Esophagus muscularis mucosa (tissue), 4 donors: ENCODE data around the gene FSCN2. TPM values are rescaled to one million over a fixed set of nuclear protein-coding genes. Genes with fewer than 3 reads are reported as not detected.

Experiments
- DNase-seq: peaks from one replicate; pipeline ENCODE4 v3.0.0-alpha.2; 2017; ENCODE audit errors: extremely low spot score
- H3K27ac ChIP-seq, 4 donors: fragments of 200-600 bp; sonication (generic); replicated peaks in 1 of 4; 1 replicate in 3 of 4; 2 replicates in 1 of 4; pipeline ENCODE4 v1.5.1; 2016 to 2019; ENCODE audit warnings: mild to moderate bottlenecking in 1 of 4
- H3K27me3 ChIP-seq, 4 donors: fragments of 200-600 bp; sonication (generic); one replicate each; pipeline versions ENCODE4 v1.5.1 to v1.6.0; 2016 to 2019
- H3K36me3 ChIP-seq, 4 donors: fragments of 200-600 bp; sonication (generic); one replicate each; pipeline ENCODE4 v1.5.1; 2016 to 2019
- H3K4me1 ChIP-seq, 4 donors: fragments of 200-600 bp; sonication (generic); one replicate each; pipeline ENCODE4 v1.5.1; 2016 to 2019
- H3K4me3 ChIP-seq, 4 donors: fragments of 200-600 bp; sonication (generic); 1 replicate in 2 of 4; 2 replicates in 2 of 4; pipeline ENCODE4 v1.5.1; 2016 to 2019; ENCODE audit warnings: mild to moderate bottlenecking in 4 of 4, moderate library complexity in 1 of 4
- H3K9me3 ChIP-seq, 4 donors: fragments of 200-600 bp; sonication (generic); 1 replicate in 3 of 4; 2 replicates in 1 of 4; pipeline ENCODE4 v1.5.1; 2016 to 2019
- EP300 ChIP-seq: sonication (generic); formaldehyde crosslinking; IDR thresholded peaks from one replicate; pipeline ENCODE4 v1.6.1; 2017; ENCODE audit warnings: antibody characterized with exemption
- POLR2A ChIP-seq: fragments of 450-650 bp; IDR thresholded peaks from one replicate; pipeline ENCODE4 v1.6.1; 2017; ENCODE audit warnings: antibody characterized with exemption, moderate library complexity, mild to moderate bottlenecking, low read depth
- POLR2AphosphoS5 ChIP-seq, 2 donors: sonication (generic); formaldehyde crosslinking; IDR thresholded peaks; one replicate each; pipeline ENCODE4 v1.6.1; 2017; ENCODE audit warnings: antibody characterized with exemption in 2 of 2
- WGBS: methylation state at CpG from one replicate; pipeline ENCODE4 v1.1.5; 2018; 5-methylcytosine and 5-hydroxymethylcytosine counted together
- intact Hi-C: fragments of 100-400 bp; cut with DNase I; formaldehyde crosslinking; loops from one replicate; pipeline ENCODE4 v1.15.1; 2023
- total RNA-seq, 4 donors: library from RNA; depleted of rRNA; stranded (reverse); fragments of >200 nt; gene quantifications; one replicate each; pipeline versions ENCODE4 v1.1.0 to v1.2.1, GENCODE V29; 2016
- TF ChIP-seq, protein P1 (sequence below), 3 experiments: fragments of 200-600 bp in 2 of 3; fragments of 450-650 bp in 1 of 3; sonication (generic) in 2 of 3; IDR thresholded peaks; one replicate each; pipeline ENCODE4 v1.5.1; 2017 to 2019; ENCODE audit warnings: antibody characterized with exemption in 3 of 3, mild to moderate bottlenecking in 2 of 3, moderate library complexity in 1 of 3

FSCN2 gene
- total RNA-seq, 4 donors from 2014 or later: 1.2 to 2.4 (median 1.7) TPM

DNA sequence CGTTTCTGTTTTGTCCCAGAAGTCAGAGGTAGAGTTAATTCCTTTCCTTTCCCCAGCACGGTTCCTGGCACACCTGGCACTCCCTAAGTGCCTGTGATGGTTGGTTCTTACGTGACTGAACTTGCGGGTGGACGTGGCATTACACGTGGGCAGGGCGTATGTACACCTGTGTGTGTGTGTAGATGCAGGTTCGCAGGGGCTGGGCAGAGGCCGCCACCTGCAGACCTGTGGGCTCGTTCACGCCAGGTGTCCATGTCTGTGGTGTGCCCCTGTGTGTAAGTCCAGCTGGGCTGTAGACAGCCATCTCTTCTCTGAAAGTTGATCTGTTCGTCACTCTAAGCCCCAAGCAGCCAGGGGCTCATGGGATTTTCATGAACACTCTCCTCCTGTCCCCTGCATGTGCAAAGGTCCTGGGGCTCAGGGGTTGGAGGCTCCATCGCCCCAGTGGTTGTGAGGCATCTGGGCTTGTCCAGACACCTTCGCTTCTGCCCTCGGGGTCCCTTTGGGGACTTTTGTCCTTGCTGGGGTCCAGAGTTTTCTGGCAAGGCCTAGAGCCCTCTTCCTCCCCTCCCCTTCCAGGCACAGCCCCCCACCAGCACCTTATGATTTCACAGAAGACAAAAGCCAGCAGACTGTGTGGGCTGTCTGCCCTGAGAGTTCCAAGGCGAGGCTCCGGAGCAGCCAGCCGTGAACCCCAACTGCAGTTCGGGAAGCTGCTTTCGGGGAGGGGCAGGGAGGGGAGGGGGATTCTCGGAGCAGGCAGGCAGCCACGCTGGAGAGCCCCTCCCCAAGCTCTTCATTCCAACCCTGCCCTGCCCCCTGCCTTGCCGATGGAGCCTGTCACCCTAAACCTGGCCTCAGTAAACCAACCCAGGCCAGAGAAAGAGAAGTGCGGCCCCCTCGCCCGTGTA, 5.4 kb upstream of the FSCN2 start:
- DNase-seq: no peak
- Histone ChIP-seq H3K36me3 (no peaks in the 10 kb centered on the region), H3K27ac (no peak overlapping the region), H3K4me3 (no peak overlapping the region), H3K9me3 (no peaks in the 10 kb centered on the region), H3K4me1 (peaks cover 31 to 51% (median 42%) of the 10 kb centered on the region in 4 donors), H3K27me3 (peaks cover 0 to 50% (median 41%) of the 10 kb centered on the region in 4 donors)
- TF ChIP-seq POLR2A: no peak
- no peak for TF ChIP-seq POLR2AphosphoS5 (IDR thresholded peaks at IDR 0.05)
- TF ChIP-seq EP300: no peak
- TF ChIP-seq, protein P1, sequence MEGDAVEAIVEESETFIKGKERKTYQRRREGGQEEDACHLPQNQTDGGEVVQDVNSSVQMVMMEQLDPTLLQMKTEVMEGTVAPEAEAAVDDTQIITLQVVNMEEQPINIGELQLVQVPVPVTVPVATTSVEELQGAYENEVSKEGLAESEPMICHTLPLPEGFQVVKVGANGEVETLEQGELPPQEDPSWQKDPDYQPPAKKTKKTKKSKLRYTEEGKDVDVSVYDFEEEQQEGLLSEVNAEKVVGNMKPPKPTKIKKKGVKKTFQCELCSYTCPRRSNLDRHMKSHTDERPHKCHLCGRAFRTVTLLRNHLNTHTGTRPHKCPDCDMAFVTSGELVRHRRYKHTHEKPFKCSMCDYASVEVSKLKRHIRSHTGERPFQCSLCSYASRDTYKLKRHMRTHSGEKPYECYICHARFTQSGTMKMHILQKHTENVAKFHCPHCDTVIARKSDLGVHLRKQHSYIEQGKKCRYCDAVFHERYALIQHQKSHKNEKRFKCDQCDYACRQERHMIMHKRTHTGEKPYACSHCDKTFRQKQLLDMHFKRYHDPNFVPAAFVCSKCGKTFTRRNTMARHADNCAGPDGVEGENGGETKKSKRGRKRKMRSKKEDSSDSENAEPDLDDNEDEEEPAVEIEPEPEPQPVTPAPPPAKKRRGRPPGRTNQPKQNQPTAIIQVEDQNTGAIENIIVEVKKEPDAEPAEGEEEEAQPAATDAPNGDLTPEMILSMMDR (IDR thresholded peaks at IDR 0.05): no peak
- 73% methylated on average over 17 of the region's 26 CpGs for WGBS
- intact Hi-C loops: no loop called here

DNA sequence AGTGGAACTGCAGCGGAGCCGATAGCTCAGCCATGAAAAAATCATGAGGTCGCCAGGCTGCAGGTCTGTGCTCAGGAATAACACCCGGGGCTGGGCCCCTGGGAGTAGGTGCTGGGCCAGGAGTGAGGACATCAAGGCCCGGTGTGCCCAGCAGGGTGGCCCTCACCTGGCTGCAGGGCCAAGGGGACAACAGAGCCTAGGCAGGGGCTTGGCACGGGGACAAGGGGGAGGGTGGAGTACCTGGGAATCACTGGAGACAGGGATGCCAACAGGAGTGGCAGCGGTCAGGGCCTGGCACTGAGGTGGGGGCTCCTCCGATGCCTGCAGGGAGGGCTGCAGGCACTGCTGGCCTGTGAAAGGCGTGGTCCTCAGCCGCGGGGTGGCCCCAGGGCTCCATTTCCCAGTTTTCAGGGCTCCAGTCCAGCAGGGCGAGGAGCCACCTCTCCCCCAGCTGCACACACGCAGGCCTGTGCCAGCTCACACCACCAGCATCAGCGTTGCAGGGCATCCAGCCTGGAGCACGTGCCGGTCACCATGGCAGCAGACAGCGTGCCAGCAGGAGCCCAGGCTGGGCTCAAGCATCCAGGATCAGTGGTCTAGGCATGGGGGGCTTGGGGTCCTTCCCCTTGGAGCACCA, 4.7 kb upstream of the FSCN2 start:
- no peaks in the 10 kb centered on the region for H3K36me3 ChIP-seq
- intact Hi-C loops: no loop called here
- H3K4me1 ChIP-seq: peaks cover 23 to 50% (median 38%) of the 10 kb centered on the region in 4 donors
- no peak for DNase-seq
- H3K4me3 ChIP-seq: no peak overlapping the region
- WGBS: 44% methylated on average over 8 of the region's 17 CpGs
- H3K9me3 ChIP-seq: no peaks in the 10 kb centered on the region
- peaks cover 0 to 58% (median 48%) of the 10 kb centered on the region in 4 donors for H3K27me3 ChIP-seq
- H3K27ac ChIP-seq: no peak overlapping the region
- TF ChIP-seq POLR2AphosphoS5 (IDR thresholded peaks at IDR 0.05) (no peak), POLR2A (no peak), EP300 (no peak)
- TF ChIP-seq, protein P1 (IDR thresholded peaks at IDR 0.05): no peak

DNA sequence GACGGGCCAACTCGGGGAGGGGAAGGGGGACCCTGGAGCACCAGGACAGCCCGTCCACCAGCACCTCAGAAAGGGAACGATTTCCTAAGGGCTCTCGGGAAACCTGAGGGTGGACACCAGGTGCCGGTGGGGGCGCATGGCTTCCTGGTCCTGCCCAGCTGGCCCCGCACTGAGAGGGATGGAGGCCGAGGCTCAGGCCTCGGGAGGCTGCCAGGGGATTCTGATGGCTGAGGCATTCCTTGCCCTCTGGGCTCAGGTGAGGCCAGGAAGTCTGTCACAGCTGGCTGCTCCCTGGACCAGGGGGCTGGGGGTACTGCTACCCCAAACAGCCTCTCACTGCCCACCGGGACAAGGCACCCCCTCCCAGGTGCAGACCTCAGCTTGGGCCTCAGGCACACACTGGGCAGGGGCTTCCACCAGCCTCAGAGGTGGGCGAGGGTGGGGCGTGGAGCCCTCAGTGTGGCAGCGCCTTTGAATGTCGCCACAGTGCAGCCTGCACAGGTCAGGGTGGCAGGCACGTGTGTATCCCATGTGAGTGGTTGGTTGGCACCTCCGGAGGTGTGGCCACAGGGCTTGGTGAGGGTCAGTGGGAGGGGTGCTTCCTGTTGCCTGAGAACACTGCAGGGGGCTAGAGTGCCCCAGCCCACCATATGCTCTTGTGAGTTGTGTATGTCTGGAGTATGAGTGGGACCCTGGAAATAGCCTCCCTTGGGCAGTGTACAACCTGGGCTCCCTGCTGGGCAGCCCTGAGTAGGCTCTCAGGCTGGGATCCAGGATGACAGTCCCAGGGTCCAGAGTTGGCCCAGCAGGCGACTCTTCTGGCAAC, 3.9 kb upstream of the FSCN2 start:
- peaks cover 16 to 43% (median 31%) of the 10 kb centered on the region in 4 donors for H3K4me1 ChIP-seq
- H3K27me3 ChIP-seq: peaks cover 0 to 65% (median 48%) of the 10 kb centered on the region in 4 donors
- H3K9me3 ChIP-seq: no peaks in the 10 kb centered on the region
- no peak overlapping the region for H3K27ac ChIP-seq
- no peaks in the 10 kb centered on the region for H3K36me3 ChIP-seq
- DNase-seq: no peak
- intact Hi-C loops: no loop called here
- WGBS: 68% methylated on average over 7 of the region's 18 CpGs
- TF ChIP-seq EP300: no peak
- TF ChIP-seq, protein P1 (IDR thresholded peaks at IDR 0.05): no peak
- no peak for TF ChIP-seq POLR2A
- TF ChIP-seq POLR2AphosphoS5 (IDR thresholded peaks at IDR 0.05): no peak
- H3K4me3 ChIP-seq: no peak overlapping the region

DNA sequence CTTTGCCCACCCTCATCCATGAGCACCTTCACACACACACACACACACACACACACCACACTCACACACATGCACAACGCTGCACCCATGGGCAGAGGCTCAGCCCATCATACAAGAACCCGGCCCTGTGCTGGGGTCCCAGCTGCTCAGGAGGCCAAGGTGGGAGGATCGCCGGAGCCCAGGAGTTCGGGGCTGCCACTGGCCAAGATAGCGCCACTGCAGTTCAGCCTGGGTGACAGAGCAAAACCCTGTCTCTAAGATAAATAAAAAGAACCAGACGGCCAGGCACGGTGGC, 3.4 kb upstream of the FSCN2 start:
- Histone ChIP-seq H3K36me3 (no peaks in the 10 kb centered on the region), H3K27ac (no peak overlapping the region), H3K9me3 (no peaks in the 10 kb centered on the region), H3K4me3 (no peak overlapping the region), H3K27me3 (peaks cover 0 to 68% (median 46%) of the 10 kb centered on the region in 4 donors), H3K4me1 (peaks cover 10 to 37% (median 25%) of the 10 kb centered on the region in 4 donors)
- 77% methylated on average over 8 of the region's 8 CpGs for WGBS
- no peak for DNase-seq
- intact Hi-C loops: no loop called here
- TF ChIP-seq POLR2A (no peak), EP300 (no peak), POLR2AphosphoS5 (IDR thresholded peaks at IDR 0.05) (no peak)
- TF ChIP-seq, protein P1 (IDR thresholded peaks at IDR 0.05): no peak
